Tibial nerve (tissue), 4 donors: Measurements from ENCODE around the gene PSMD9. TPM values are rescaled to one million over a fixed set of nuclear protein-coding genes. Genes with fewer than 3 reads are reported as not detected.

Experiments
- DNase-seq, 2 donors: peaks; one replicate each; pipeline ENCODE4 v3.0.0-alpha.2; 2019; ENCODE audit warnings: low spot score in 2 of 2
- H3K27ac ChIP-seq, 4 donors: fragments of 200-600 bp; sonication (generic) in 3 of 4; one replicate each; pipeline ENCODE4 v1.5.1; 2017 to 2019; ENCODE audit warnings: mild to moderate bottlenecking in 1 of 4
- H3K27me3 ChIP-seq, 2 donors: fragments of 200-600 bp; sonication (generic) in 1 of 2; one replicate each; pipeline versions ENCODE4 v1.5.1 to v1.6.0; 2017 to 2019
- H3K36me3 ChIP-seq, 3 donors: fragments of 200-600 bp; sonication (generic); one replicate each; pipeline ENCODE4 v1.5.1; 2018 to 2019
- H3K4me1 ChIP-seq, 4 donors: fragments of 200-600 bp; sonication (generic) in 3 of 4; one replicate each; pipeline ENCODE4 v1.5.1; 2017 to 2019
- H3K4me3 ChIP-seq, 4 donors: fragments of 200-600 bp; sonication (generic) in 3 of 4; one replicate each; pipeline ENCODE4 v1.5.1; 2017 to 2019; ENCODE audit warnings: mild to moderate bottlenecking in 1 of 4, moderate library complexity in 1 of 4
- H3K9me3 ChIP-seq, 4 donors: fragments of 200-600 bp; sonication (generic) in 3 of 4; one replicate each; pipeline ENCODE4 v1.5.1; 2017 to 2019
- CTCF ChIP-seq, 5 experiments: fragments of 200-600 bp in 3 of 5; fragments of 450-650 bp in 2 of 5; sonication (generic) in 3 of 5; IDR thresholded peaks; one replicate each; pipeline ENCODE4 v1.5.1; 2016 to 2019; ENCODE audit warnings: antibody characterized with exemption in 5 of 5, mild to moderate bottlenecking in 3 of 5, moderate library complexity in 2 of 5
- EP300 ChIP-seq, 2 donors: sonication (generic); formaldehyde crosslinking; IDR thresholded peaks; one replicate each; pipeline ENCODE4 v1.6.1; 2017; ENCODE audit warnings: antibody characterized with exemption in 2 of 2, mild to moderate bottlenecking in 1 of 2
- POLR2A ChIP-seq, 2 donors: fragments of 450-650 bp; IDR thresholded peaks; one replicate each; pipeline ENCODE4 v1.6.1; 2017; ENCODE audit warnings: antibody characterized with exemption in 2 of 2, mild to moderate bottlenecking in 2 of 2, moderate library complexity in 2 of 2
- WGBS, 2 donors: methylation state at CpG; one replicate each; pipeline ENCODE4 v1.1.5; 2018; 5-methylcytosine and 5-hydroxymethylcytosine counted together
- total RNA-seq, 4 donors: library from RNA; depleted of rRNA; stranded (reverse); fragments of >200 nt; gene quantifications; one replicate each; pipeline ENCODE4 v1.1.0, GENCODE V29; 2016

PSMD9 gene
- total RNA-seq, 4 donors from 2014 or later = 22.4 to 47.7 (median 42.8) TPM

- 39 to 42% methylated on average over 41 of the region's 41 CpGs for WGBS, 2 donors
- Histone ChIP-seq H3K27ac (peak within 1 kb of the TSS in 3 of 4 donors; percentile 35 to 66 (median 60)), H3K4me1 (peaks cover 0 to 28% (median 6%) of the 10 kb centered on the region in 4 donors), H3K36me3 (peaks cover 0 to 54% (median 0%) of the 10 kb centered on the region in 3 donors), H3K4me3 (peak within 1 kb of the TSS; percentile 21 to 50 (median 32)), H3K27me3 (no peaks in the 10 kb centered on the region), H3K9me3 (no peaks in the 10 kb centered on the region)
- peak; percentile 82 to 83 for DNase-seq
- TF ChIP-seq POLR2A (IDR thresholded peaks at IDR 0.05) = no peak
- TF ChIP-seq CTCF (IDR thresholded peaks at IDR 0.05) = peak; percentile 51 to 90 (median 84)
- TF ChIP-seq EP300 (IDR thresholded peaks at IDR 0.05) = peak in 1 of 2 donors; percentile 56
Measured at GRCh38 chr12:121917950-121918678, 29.5 kb downstream of the PSMD9 start, which contains the start of gene CFAP251. Gene CFAP251 (plus strand): TSS chr12:121918592. CDS start chr12:121921306, 2,714 bp downstream.

GRCh38 chr12:121918679-121919038 lies 30.1 kb downstream of the PSMD9 start:
- H3K4me3 ChIP-seq = peak overlapping the region; percentile 21 to 50 (median 32)
- peak overlapping the region in 3 of 4 donors; percentile 35 to 66 (median 60) for H3K27ac ChIP-seq
- no peak for TF ChIP-seq EP300 (IDR thresholded peaks at IDR 0.05)
- no peak for TF ChIP-seq POLR2A (IDR thresholded peaks at IDR 0.05)
- TF ChIP-seq CTCF (IDR thresholded peaks at IDR 0.05) = no peak
- 32 to 40% methylated on average over 12 to 22 of the region's 22 CpGs for WGBS, 2 donors
- peaks cover 0 to 33% (median 8%) of the 10 kb centered on the region in 4 donors for H3K4me1 ChIP-seq
- DNase-seq = no peak
- peaks cover 0 to 49% (median 0%) of the 10 kb centered on the region in 3 donors for H3K36me3 ChIP-seq
- H3K27me3 ChIP-seq = no peaks in the 10 kb centered on the region
- H3K9me3 ChIP-seq = no peaks in the 10 kb centered on the region

- no peak for TF ChIP-seq EP300 (IDR thresholded peaks at IDR 0.05)
- no peak for TF ChIP-seq CTCF (IDR thresholded peaks at IDR 0.05)
- TF ChIP-seq POLR2A (IDR thresholded peaks at IDR 0.05) = no peak
- peaks cover 0 to 25% (median 0%) of the 10 kb centered on the region in 3 donors for H3K36me3 ChIP-seq
- H3K4me3 ChIP-seq = no peak overlapping the region
- no peaks in the 10 kb centered on the region for H3K27me3 ChIP-seq
- DNase-seq = no peak
- peaks cover 0 to 46% (median 12%) of the 10 kb centered on the region in 4 donors for H3K4me1 ChIP-seq
- WGBS, 2 donors = 58 to 86% methylated on average over 2 of the region's 2 CpGs
- H3K9me3 ChIP-seq = no peaks in the 10 kb centered on the region
- no peak overlapping the region for H3K27ac ChIP-seq
Measured at GRCh38 chr12:121921066-121921465, 32.5 kb downstream of the PSMD9 start.

- Histone ChIP-seq H3K27ac (peak overlapping the region in 3 of 4 donors; percentile 44 to 80 (median 57)), H3K9me3 (no peaks in the 10 kb centered on the region), H3K4me3 (peak overlapping the region in 1 of 4 donors; percentile 6), H3K36me3 (no peaks in the 10 kb centered on the region), H3K27me3 (no peaks in the 10 kb centered on the region), H3K4me1 (peaks cover 0 to 25% (median 6%) of the 10 kb centered on the region in 4 donors)
- DNase-seq = no peak
- WGBS, 2 donors = 32 to 36% methylated on average over 7 of the region's 7 CpGs
- no peak for TF ChIP-seq CTCF (IDR thresholded peaks at IDR 0.05)
- no peak for TF ChIP-seq EP300 (IDR thresholded peaks at IDR 0.05)
- TF ChIP-seq POLR2A (IDR thresholded peaks at IDR 0.05) = no peak
Measured at GRCh38 chr12:121925358-121925695, 36.7 kb downstream of the PSMD9 start.
